Suprapubic skin (tissue), 2 donors: ENCODE measurements around the gene YOD1.

ENCODE experiments used
- EP300 ChIP-seq: sonication (generic); formaldehyde crosslinking; IDR thresholded peaks from one replicate; pipeline ENCODE4 v1.6.1; 2017; ENCODE audit warnings: antibody characterized with exemption
- POLR2A ChIP-seq, 2 donors: fragments of 450-650 bp; IDR thresholded peaks; one replicate each; pipeline ENCODE4 v1.6.1; 2017; ENCODE audit warnings: antibody characterized with exemption in 2 of 2, mild to moderate bottlenecking in 2 of 2, moderate library complexity in 2 of 2

DNA sequence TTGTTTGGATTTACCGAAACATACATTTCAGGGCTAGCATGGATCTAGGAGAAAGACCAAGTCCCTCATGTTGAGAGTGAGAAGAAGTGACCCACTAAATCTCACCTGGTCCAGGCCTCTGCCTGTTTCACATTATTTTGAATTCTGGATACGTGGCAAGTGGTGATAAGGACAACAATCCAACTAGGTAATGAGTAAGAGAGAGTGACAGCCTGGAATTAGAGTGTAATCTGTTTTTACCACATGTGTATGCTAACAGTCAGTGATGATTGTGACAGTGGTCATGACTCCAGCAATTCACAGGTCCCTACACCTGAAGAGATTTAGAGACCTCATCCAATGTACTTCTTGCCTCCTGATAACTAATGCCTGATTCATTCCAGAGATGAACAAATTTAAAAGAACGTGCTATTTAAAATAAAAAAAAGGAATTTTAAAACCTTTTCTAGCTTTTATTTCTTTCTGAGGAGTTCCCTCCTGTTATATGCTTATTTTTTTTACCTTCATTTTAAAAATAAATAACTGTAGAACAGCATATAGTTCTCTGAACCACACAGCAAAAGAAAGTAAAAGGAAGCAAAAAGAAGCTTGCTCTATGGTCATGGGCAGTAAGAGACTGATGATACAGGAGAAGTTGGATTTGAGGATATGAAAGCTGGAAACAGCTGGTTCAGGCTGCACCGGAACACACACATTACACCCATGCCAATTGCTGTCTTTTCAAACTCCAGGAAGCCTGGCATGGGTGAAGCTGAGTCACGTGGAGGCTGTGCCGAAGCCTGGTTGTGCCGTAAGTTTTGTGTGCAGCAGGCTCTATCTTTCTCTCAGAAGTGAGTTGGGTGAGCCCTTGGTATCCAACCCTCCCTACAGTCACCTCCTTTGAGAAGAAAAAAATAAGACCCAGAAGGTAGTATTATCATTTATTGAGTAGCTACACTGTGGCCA is 33.1 kb downstream of the YOD1 start:
- TF ChIP-seq EP300 (no peak), POLR2A (IDR thresholded peaks at IDR 0.05) (no peak)
